Measurements from ENCODE around the gene CNOT4. TPM values are rescaled to one million over a fixed set of nuclear protein-coding genes. Genes with fewer than 3 reads are reported as not detected.

CNOT4 gene
- total RNA-seq, 1 experiment from 2014 or later: 25.8 TPM

DNA sequence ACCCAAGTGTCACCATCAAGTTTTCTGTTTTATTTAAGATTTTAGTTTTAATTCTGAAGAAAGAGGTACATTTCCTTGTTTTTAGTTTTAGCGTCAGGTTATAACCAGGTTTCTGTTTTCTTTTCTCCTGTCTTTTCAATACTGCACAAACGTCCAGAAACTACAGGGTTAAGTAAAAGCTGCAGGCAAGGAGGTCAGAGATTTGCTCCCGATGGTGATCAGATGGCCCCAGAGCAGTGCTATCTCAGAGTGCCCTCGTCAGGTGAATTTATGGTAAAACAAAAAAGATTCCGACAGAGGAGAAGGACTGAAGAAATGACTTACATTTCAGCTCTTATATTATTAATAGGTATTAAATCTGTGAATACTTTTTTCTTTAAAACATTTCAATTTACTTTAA, 148.1 kb downstream of the CNOT4 start:
- no peak for DNase-seq
- intact Hi-C loops (cut with micrococcal nuclease; ENCODE audit: unreplicated experiment): no loop called here
- Histone ChIP-seq H3K4me1 (replicated peaks; ENCODE audit: insufficient read depth) (no peaks in the 10 kb centered on the region), H3K9me3 (ENCODE audit: insufficient read depth, low read depth) (no peaks in the 10 kb centered on the region), H3K4me3 (no peak overlapping the region), H4K20me1 (ENCODE audit: insufficient read depth) (no peaks in the 10 kb centered on the region), H3K27ac (no peak overlapping the region), H2AFZ (no peak overlapping the region), H3K36me3 (ENCODE audit: low read depth) (no peaks in the 10 kb centered on the region; the same call in 1 of the 2 replicates), H3K9me2 (ENCODE audit: insufficient read depth) (0 out of 2 replicates have a peak, but pooled peaks cover 4% of the 10 kb centered on the region), H3K4me2 (no peak overlapping the region), H3K79me2 (ENCODE audit: low read depth) (no peaks in the 10 kb centered on the region), H3K27me3 (ENCODE audit: insufficient read depth, low read depth) (no peaks in the 10 kb centered on the region), H3F3A (ENCODE audit: insufficient read depth, low read depth) (no peaks in the 10 kb centered on the region)
- TF ChIP-seq, protein P1, sequence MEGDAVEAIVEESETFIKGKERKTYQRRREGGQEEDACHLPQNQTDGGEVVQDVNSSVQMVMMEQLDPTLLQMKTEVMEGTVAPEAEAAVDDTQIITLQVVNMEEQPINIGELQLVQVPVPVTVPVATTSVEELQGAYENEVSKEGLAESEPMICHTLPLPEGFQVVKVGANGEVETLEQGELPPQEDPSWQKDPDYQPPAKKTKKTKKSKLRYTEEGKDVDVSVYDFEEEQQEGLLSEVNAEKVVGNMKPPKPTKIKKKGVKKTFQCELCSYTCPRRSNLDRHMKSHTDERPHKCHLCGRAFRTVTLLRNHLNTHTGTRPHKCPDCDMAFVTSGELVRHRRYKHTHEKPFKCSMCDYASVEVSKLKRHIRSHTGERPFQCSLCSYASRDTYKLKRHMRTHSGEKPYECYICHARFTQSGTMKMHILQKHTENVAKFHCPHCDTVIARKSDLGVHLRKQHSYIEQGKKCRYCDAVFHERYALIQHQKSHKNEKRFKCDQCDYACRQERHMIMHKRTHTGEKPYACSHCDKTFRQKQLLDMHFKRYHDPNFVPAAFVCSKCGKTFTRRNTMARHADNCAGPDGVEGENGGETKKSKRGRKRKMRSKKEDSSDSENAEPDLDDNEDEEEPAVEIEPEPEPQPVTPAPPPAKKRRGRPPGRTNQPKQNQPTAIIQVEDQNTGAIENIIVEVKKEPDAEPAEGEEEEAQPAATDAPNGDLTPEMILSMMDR (conservative IDR thresholded peaks at IDR 0.05): no peak
- TF ChIP-seq EZH2 (IDR thresholded peaks at IDR 0.05; ENCODE audit: low read depth): no peak
- no TSS peak for BruUV-seq (replicated peaks)
- ChIA-PET CTCF (no interaction called here), POLR2A (ENCODE audit: unreplicated experiment) (no interaction called here)

DNA sequence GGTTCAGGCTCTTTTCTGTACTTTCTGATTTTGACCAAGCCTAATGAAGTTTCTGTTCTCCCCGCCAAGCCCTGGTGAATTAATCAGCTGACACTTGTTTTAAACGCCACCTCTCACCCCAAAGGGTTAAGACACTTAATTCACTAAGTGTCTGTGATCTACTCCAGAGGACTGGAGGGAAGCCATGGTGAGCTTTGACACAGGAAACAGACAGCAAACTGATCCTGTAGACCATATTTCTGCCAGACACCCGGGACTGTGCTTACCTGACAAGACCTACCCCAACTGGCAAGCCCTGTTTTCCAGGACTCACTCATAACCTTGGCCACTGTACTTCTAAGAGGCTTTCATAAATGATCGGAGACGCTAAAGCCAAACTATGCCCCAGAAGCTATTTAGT, 150.3 kb downstream of the CNOT4 start:
- intact Hi-C loops (cut with micrococcal nuclease; ENCODE audit: unreplicated experiment): no loop called here
- Histone ChIP-seq H3K4me2 (no peak overlapping the region), H3K9me3 (ENCODE audit: insufficient read depth, low read depth) (no peaks in the 10 kb centered on the region), H3K27me3 (ENCODE audit: insufficient read depth, low read depth) (no peaks in the 10 kb centered on the region), H3K36me3 (ENCODE audit: low read depth) (no peaks in the 10 kb centered on the region; the same call in 1 of the 2 replicates), H2AFZ (no peak overlapping the region), H3K4me1 (replicated peaks; ENCODE audit: insufficient read depth) (no peaks in the 10 kb centered on the region), H4K20me1 (ENCODE audit: insufficient read depth) (no peaks in the 10 kb centered on the region), H3K4me3 (no peak overlapping the region), H3K27ac (no peak overlapping the region), H3F3A (ENCODE audit: insufficient read depth, low read depth) (no peaks in the 10 kb centered on the region), H3K79me2 (ENCODE audit: low read depth) (no peaks in the 10 kb centered on the region), H3K9me2 (ENCODE audit: insufficient read depth) (0 out of 2 replicates have a peak, but pooled peaks cover 4% of the 10 kb centered on the region)
- DNase-seq: no peak
- ChIA-PET POLR2A (ENCODE audit: unreplicated experiment) (no interaction called here), CTCF (no interaction called here)
- TF ChIP-seq, protein P1 (conservative IDR thresholded peaks at IDR 0.05): no peak
- TF ChIP-seq EZH2 (IDR thresholded peaks at IDR 0.05; ENCODE audit: low read depth): no peak
- BruUV-seq (replicated peaks): no TSS peak

DNA sequence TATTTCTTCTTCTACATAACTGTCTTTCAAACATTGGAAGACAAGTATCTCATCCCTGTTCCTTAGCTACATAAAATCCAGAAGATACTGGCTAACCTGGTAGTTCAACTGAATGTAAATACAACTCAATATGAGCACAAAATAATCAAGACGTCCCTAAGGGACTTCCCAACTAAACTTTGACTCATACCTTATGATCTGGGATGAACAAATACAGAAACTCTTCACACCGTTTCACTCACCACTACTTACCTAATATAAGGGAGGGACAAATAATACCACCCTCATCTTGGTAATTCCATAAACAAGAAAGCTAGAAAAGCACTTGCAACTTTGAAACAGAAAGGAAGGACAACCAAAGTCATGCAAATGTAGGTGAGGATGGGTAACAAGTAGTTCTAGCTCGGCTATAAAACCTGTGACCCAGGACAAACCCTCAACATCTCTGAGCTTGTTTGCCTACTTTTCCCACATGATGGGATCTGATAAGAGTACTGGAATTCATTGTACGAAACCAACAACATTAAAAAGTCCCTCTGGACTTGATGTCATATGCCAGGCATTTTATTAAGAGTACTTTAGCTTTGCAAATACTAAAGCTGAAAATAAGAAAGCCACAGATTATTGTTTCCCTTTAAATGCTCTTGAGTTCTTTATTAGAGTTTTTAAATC, 154.4 kb downstream of the CNOT4 start:
- no peak for DNase-seq
- no TSS peak for BruUV-seq (replicated peaks)

More for the DNA sequence above, 154.4 kb downstream of the CNOT4 start:
- Histone ChIP-seq H4K20me1 (ENCODE audit: insufficient read depth) (no peaks in the 10 kb centered on the region), H3K27me3 (ENCODE audit: insufficient read depth, low read depth) (no peaks in the 10 kb centered on the region), H2AFZ (no peak overlapping the region), H3K9me3 (ENCODE audit: insufficient read depth, low read depth) (no peaks in the 10 kb centered on the region), H3F3A (ENCODE audit: insufficient read depth, low read depth) (no peaks in the 10 kb centered on the region), H3K4me2 (no peak overlapping the region), H3K9me2 (ENCODE audit: insufficient read depth) (0 out of 2 replicates have a peak, but pooled peaks cover 4% of the 10 kb centered on the region), H3K27ac (no peak overlapping the region), H3K4me3 (no peak overlapping the region), H3K36me3 (ENCODE audit: low read depth) (no peaks in the 10 kb centered on the region), H3K79me2 (ENCODE audit: low read depth) (no peaks in the 10 kb centered on the region), H3K4me1 (replicated peaks; ENCODE audit: insufficient read depth) (no peaks in the 10 kb centered on the region)
- intact Hi-C loops (cut with micrococcal nuclease; ENCODE audit: unreplicated experiment): no loop called here
- ChIA-PET POLR2A (ENCODE audit: unreplicated experiment) (no interaction called here), CTCF (no interaction called here)
- TF ChIP-seq, protein P1 (conservative IDR thresholded peaks at IDR 0.05): no peak
- no peak for TF ChIP-seq EZH2 (IDR thresholded peaks at IDR 0.05; ENCODE audit: low read depth)

Measured in PC-9 (cell line).